H1 (cell line): Measurements from ENCODE around the gene NID1. TPM values are rescaled to one million over a fixed set of nuclear protein-coding genes. Genes with fewer than 3 reads are reported as not detected.

Source experiments
- ASH2L ChIP-seq: fragments of 200-600, 300-600 bp; sonication (generic); IDR thresholded peaks from one replicate; pipeline ENCODE4 v1.7.1; 2017; ENCODE audit warnings: low read length
- CREB1 ChIP-seq: IDR thresholded peaks from 2 replicates; pipeline ENCODE4 v1.6.1; 2012; ENCODE audit warnings: inconsistent platforms
- EZH2 ChIP-seq: fragments of 200-600 bp; sonication (generic); IDR thresholded peaks from 2 replicates; pipeline ENCODE4 v1.7.1; 2012; ENCODE audit warnings: low read depth, mild to moderate bottlenecking, moderate library complexity, low read length, inconsistent platforms; ENCODE audit not compliant: severe bottlenecking
- GTF2F1 ChIP-seq: IDR thresholded peaks from 2 replicates; pipeline ENCODE4 v1.6.1; 2012; ENCODE audit warnings: low read depth, low read length, improper control_type of control experiment, borderline replicate concordance
- KDM5A ChIP-seq: fragments of 200-600 bp; IDR thresholded peaks from 2 replicates; pipeline ENCODE4 v1.7.1; 2012; ENCODE audit warnings: mild to moderate bottlenecking, low read length, inconsistent platforms, mixed read lengths
- SIN3A ChIP-seq, 2 experiments: IDR thresholded peaks in 1 of 2; conservative IDR thresholded peaks in 1 of 2; 2 replicates each; pipeline ENCODE4 v1.6.1; 2011 to 2012; ENCODE audit warnings: low read length in 2 of 2, improper control_type of control experiment in 1 of 2, low read depth in 1 of 2, mild to moderate bottlenecking in 1 of 2
- SP2 ChIP-seq: IDR thresholded peaks from 2 replicates; pipeline ENCODE4 v1.6.1; 2012; ENCODE audit warnings: mild to moderate bottlenecking, low read length, inconsistent platforms
- polyA plus RNA-seq, 7 experiments: library from polyadenylated mRNA; depleted of rRNA in 3 of 7; stranded (reverse) in 5 of 7; unstranded in 2 of 7; fragments of >200 nt in 5 of 7; fragments of 200-250 nt in 2 of 7; gene quantifications; 1 replicate in 5 of 7; 2 replicates in 1 of 7; 4 replicates in 1 of 7; pipeline versions ENCODE4 v1.2.1 to v1.2.3, GENCODE V29; 2011 to 2013; ENCODE audit warnings: missing spikeins in 2 of 7, mixed read lengths in 2 of 7
- total RNA-seq: library from RNA; stranded (reverse); fragmentation: NEBNext Ultra II Directional; extraction: Animal tissue kit (Norgen Biotek cat#: 25700); gene quantifications from 2 replicates; pipeline ENCODE4 v1.2.1, GENCODE V29; 2021

The NID1 gene
- total and polyA plus RNA-seq, 2 of the 8 experiments (the other 6 are each of a cell fraction or from before 2014, with no cell fraction given): 20.9 to 25.4 TPM

DNA sequence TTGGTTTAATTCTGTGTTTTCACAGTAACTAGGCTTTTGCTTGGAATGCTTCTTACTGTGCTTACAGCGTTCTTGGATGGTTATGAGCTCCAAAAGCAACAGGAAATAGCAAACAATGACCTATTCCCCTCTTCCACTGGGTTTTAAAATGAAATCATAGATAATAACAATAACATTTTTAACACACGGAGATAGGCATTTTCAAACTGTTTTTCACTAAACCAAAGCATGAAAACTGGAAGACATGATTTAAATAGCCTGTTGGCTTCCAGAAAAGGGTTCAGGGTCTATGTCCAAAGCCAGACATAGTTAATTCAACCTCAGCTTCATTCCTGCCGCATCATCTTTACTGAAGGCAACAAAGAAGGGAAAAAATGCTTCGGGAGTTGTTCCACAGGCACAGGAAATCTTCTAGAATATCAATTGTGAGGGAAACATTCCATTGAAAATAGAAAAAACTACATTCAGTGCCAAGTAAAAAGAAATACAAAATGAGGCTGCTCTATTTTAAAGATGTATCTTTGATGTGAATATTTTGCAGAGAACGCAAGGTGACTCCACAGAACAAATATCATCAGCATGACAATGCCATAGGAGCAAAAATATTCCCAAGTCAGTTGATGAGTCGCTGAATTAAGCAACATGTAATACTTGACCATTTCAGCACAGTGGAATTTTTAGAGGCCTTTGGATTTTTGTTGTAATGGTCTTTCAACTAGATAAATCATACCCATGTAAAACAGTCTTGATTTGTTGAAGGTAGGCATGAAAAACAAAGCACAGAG is 80.7 kb downstream of the NID1 start (continued):
- TF ChIP-seq GTF2F1 (no peak), SIN3A (conservative IDR thresholded peaks at IDR 0.05 in 1 of 2, IDR thresholded peaks at IDR 0.05 in 1 of 2; ENCODE audit: low read depth in 1 of 2, low read length in 2 of 2) (no peak), KDM5A (no peak), CREB1 (no peak), EZH2 (no peak), SP2 (no peak), ASH2L (no peak)
- TF ChIP-seq, all 59 proteins: peak for 0
